Measurements from ENCODE around the gene CTNNA2.
"Not testable (repeated sequence)": the region's sequence is repeated elsewhere in the genome, so short reads cannot be mapped to it uniquely, and the experiment has no call there.

The CTNNA2 gene

GRCh38 chr2:80030135-80030534, 517.3 kb downstream of the CTNNA2 start:
- no peak for DNase-seq (ENCODE audit: low spot score)

DNA sequence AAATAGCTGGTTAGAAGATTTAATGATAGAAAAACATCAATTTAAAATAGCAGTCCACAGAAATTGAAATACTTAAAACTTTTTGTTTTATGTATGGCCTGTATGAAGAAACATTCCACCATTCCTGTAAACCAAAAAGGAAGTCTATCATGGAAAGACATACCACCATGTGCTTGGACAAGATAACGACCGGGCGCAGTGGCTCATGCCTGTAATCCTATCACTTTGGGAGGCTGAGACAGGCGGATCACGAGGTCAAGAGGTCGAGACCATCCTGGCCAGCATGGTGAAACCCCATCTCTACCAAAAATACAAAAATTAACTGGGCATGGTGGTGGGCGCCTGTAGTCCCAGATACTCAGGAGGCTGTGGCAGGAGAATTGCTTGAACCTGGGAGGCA, 519.8 kb downstream of the CTNNA2 start:
- DNase-seq (ENCODE audit: low spot score) = not testable (repeated sequence)

- DNase-seq (ENCODE audit: low spot score) = no peak
These were observed 523.0 kb downstream of the CTNNA2 start for GRCh38 chr2:80035749-80036285.

DNA sequence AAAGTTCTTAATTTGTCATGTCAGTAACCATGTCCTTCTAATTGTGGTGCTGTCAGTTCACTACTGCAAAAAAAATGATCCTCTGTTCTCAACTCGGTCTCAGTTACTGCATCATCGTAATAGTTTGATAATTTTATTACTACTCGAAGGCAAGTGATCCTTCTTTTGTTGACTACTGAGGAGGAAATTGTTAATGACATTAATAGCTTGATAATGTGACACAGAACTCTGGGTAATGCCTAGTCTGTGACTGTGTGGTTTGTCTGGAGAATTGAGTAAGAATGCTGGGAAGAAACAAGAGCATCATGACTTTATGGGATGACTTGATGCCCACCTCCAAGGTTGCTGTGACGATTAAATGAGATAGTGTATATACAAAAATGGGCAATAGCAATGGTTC, 524.5 kb downstream of the CTNNA2 start:
- no peak for DNase-seq (ENCODE audit: low spot score)

- DNase-seq (ENCODE audit: low spot score) = no peak
These were observed 527.4 kb downstream of the CTNNA2 start for GRCh38 chr2:80040226-80040625.

DNA sequence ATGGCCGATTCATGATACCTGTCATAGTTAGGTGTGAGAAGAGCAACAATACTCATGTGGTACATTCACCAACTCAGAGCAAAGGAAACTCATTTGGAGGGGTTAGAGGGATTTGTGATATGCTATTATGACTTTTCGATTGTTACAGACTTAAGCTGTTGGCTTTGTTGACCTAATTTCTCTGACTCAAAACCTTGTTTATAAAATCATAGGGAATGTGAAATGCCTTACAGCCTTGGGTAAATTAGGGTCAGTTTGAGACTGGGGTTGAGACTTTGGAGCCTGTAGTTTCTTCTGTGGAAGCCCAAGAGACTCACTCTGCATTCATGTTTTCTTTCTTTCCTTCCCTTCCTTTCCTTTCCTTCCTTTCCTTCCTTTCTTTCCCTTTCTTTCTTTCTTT, 529.8 kb downstream of the CTNNA2 start:
- DNase-seq (ENCODE audit: low spot score) = no peak

GRCh38 chr2:80048296-80048695, 535.4 kb downstream of the CTNNA2 start:
- no peak for DNase-seq (ENCODE audit: low spot score)

DNA sequence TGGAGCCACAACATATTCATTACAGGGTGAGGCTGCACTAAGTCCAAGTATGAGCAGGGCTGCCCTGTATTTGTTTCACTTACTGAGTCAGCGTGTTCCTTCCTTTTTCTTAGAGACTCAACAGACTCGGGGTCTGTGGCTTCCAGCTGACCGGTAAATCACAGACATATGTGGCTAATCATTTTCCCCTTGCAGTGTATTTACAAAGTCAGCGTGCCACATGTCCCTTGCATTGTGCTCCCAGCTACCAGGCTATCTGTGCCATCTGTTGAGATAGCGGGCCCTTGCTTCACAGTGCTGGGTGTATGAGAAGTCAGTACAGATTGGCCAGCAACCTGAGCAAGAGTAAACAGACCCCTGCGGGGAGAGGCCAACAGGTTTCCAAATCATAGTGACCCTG, 537.4 kb downstream of the CTNNA2 start:
- no peak for DNase-seq (ENCODE audit: low spot score)

DNA sequence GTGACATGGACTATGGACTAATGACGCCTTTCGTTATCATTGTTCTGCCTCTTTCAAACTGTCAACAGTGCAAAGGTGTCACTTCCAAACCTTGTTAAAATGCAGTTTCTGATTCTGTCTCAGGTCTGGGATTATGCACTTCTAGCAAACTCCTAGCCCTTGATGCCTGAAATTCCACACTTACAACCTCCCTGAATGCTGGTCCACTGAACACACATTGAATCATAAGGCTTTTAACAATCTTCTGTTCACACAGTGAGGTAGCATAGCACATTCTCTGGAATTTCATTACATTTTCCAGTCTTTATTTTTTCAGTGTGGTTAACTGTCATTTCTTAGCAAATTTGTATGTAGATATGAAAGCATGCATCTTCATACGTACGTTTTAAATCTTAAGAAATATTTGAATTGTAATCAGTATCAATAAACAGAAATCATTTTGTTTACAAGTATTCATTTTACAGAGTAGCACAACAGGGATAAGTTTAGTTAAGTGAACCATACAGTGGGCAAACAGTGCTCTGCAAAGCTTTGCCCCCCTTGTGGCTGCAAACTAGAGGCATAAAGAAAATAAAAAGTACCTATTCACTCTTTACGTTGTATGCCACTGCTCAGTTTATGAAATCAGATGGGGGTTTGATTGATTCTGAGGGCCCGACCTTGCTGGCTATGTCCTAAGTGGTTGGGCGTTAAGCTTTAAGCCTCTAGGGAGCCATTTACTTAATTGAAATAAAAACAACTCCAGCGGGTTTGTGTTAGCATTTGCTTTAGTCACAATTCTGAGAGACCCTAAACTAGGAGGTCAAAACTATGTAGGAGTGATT, 540.9 kb downstream of the CTNNA2 start:
- no peak for DNase-seq (ENCODE audit: low spot score)

DNA sequence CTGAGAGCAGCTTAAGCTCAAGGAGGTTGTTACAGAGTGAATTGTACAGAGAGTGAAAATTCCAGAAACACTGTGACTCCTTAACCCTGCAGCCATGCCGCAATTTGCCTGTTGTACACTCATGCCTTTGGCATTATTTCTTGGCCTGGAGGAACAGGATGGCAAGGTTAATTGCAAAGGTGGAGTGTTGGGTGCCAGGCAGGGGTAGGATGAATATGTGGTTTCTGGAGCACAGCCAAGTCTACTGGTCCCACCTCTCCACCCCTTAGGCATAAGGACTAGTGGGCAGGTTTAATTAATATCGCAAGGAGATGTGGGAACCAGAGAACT, 541.5 kb downstream of the CTNNA2 start:
- DNase-seq (ENCODE audit: low spot score) = no peak

DNA sequence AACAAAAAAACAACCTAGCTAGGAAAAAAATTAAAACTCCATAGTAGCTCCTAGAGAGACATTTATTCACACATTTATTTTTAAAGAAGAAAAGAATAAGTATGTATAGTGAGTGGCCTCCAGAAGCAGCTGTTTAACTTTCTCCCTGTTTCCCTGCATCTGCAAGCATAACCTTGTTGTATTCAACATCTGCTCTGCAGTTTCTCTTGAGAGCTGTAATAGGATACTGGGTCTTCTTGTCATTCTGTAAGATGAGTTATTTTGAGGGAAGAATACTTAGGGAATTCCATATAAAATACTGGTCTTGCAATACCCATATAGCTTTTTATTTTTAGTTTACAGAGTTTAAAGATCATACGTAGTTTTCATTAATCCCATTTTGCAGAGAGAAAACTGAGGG, 545.1 kb downstream of the CTNNA2 start:
- DNase-seq (ENCODE audit: low spot score) = no peak

DNA sequence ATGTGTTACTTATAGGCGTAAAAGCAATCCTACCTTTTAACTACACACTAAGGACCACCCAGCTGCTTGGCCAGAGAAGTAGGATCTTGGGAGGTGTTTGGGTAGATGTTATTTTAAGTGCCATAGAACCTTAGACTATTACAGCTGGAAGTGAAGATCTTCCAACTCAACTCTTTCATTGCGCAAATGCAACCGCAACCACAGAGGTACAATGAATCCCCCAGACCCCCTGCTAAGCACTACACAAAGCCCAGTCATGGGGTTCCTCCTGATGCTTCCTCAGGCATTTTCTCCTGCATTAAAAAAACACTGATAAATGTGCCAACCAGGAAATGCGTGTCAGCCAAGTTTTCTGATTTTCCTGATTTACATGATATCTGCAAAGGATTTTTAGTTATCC, 545.7 kb downstream of the CTNNA2 start:
- DNase-seq (ENCODE audit: low spot score) = no peak

DNA sequence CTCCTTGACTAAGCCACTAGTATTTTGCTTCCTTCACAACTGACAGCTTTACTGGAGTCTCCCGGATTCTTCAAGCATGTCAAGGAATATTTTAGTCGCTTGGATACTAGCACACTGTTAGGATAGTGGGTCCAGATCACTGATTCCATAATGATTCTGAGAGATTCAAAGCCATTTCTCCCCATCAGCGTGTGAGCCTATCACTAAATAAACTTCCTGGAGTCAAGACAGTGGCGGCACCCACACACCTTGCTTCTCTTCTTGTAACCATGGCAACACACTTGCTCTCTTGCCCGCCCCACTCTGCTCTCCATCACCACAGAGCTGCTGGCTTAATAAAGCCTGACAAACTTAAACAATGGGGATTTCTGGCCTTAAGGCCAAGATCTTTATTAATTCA, 546.6 kb downstream of the CTNNA2 start:
- DNase-seq (ENCODE audit: low spot score) = no peak

- no peak for DNase-seq (ENCODE audit: low spot score)
These were observed 549.0 kb downstream of the CTNNA2 start for GRCh38 chr2:80061881-80062280.

- DNase-seq (ENCODE audit: low spot score) = no peak
These were observed 549.4 kb downstream of the CTNNA2 start for GRCh38 chr2:80062298-80062697.

DNA sequence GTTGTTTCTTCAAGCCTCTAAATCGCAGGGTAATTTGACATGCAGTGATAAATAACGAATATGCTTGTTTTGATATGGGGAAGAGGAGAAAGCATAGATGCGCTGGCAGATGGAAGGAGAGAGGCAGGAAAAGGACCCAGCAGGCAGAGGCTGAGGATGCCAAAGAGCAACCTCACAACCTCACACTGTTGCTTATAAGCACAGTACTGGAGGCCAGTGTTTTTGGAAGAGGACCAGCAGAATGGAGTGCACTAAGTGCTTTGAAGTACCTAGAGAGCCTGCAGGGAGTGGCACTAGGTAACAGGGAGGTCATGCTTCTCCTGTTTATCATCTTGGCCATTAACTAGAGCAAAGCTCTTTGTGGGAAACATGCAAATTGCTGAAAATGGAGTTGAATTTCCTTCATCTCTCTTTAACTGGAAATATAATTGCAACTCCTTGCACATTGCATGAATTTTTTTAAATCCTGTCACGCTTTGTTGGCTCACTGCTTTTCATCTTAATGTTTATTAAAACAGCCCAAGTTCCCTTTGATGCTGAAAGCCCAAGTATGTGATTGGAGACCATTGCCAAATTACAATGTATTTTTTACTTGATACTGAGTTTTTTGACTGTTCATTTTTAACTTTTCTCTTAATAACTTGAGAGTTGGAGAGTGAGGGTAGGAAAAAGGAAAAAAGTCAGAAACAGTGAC, 555.3 kb downstream of the CTNNA2 start:
- DNase-seq (ENCODE audit: low spot score) = no peak

DNA sequence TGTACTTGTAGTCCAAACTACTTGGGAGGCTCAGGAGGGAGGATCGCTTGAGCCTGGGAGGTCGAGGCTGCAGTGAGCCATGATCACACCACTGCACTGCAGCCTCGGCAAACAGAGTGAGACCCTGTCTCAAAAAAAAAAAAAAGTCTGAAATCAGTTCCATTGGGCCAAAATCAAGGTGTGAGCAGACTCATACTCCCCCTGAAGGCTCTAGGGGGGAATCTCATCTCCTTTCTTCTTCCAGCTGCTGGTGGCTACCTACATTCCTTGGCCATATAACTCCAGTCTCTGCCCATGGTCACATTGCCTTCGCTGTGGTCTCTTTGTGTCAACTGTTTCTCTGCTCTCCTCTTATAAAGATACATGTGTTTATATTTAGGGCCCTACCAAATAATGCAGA, 557.7 kb downstream of the CTNNA2 start:
- no peak for DNase-seq (ENCODE audit: low spot score)

GRCh38 chr2:80071941-80072340, 559.1 kb downstream of the CTNNA2 start:
- DNase-seq (ENCODE audit: low spot score) = no peak

- DNase-seq (ENCODE audit: low spot score) = peak; percentile 58
These were observed 560.3 kb downstream of the CTNNA2 start for GRCh38 chr2:80073134-80073561.

DNA sequence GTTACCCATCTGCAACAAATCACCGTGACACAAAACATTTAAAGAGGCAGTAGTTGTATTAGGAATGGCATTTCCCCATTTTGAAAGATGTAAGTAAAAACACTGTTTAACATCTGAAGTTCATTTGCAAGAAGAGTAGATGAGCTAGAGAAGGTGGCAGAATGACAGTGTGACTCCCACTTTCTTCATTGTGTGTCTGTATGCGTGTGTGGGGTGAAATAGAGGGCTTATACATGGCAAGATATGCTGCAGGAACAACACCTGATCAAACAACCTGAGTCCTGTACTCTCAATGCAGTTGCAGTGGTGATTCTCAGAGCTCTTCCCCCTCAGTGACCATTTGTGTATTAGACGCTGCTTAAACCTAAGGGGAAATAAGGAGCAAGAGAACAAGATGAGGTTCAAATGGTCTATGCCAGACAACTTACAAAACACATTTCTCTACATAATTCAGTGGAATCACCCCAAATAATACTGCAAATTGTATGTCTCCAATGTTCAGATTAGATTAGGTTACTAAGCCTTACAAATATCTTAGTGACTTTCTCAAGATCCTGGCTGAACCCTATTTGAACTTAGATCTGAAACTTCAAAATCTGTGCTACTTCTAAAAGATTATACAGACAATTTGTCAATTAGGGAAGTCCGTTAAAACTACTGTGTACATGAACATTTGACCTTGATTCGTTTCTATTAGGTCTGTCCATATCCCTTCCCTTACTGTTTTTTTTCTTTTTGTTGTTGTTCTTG, 561.6 kb downstream of the CTNNA2 start:
- DNase-seq (ENCODE audit: low spot score) = no peak

GRCh38 chr2:80075719-80076118, 562.9 kb downstream of the CTNNA2 start:
- no peak for DNase-seq (ENCODE audit: low spot score)

GRCh38 chr2:80078290-80079036, 565.6 kb downstream of the CTNNA2 start:
- no peak for DNase-seq (ENCODE audit: low spot score)
